Stimulated activated CD4-positive, alpha-beta T cell treated with anti-CD3 and anti-CD28 coated beads, Interleukin-4, amount 100 ng/mL, for 1 hour (primary cell): ENCODE data around the gene PAIP1.
"Not testable (repeated sequence)": the region's sequence is repeated elsewhere in the genome, so short reads cannot be mapped to it uniquely, and the experiment has no call there.

Experiments
- DNase-seq: peaks from one replicate; pipeline ENCODE4 v3.0.0-alpha.2; 2020

The PAIP1 gene

GRCh38 chr5:43556857-43557542 is at the start of gene PAIP1:
TSS of gene PAIP1 (minus strand) at chr5:43557077. CDS start at chr5:43556846, 231 bp downstream.
- DNase-seq, result peak; percentile 80

- no peak for DNase-seq
Measured at GRCh38 chr5:43606351-43606750, 49.5 kb upstream of the PAIP1 start.

GRCh38 chr5:43604699-43605098 is 47.8 kb upstream of the PAIP1 start:
- DNase-seq, result no peak

- peak; percentile 62 for DNase-seq
Measured at GRCh38 chr5:43603344-43604217, 46.7 kb upstream of the PAIP1 start.

- peak; percentile 78 for DNase-seq
Measured at GRCh38 chr5:43602461-43603343, 45.8 kb upstream of the PAIP1 start, which contains the start of gene NNT. TSS of gene NNT (plus strand) at chr5:43603180. CDS start at chr5:43609196, 6,016 bp downstream.

- no peak for DNase-seq
Measured at GRCh38 chr5:43601454-43602260, 44.8 kb upstream of the PAIP1 start.

- DNase-seq, result not testable (repeated sequence)
Measured at GRCh38 chr5:43598927-43599326, 42.0 kb upstream of the PAIP1 start.

GRCh38 chr5:43592363-43592762 is 35.5 kb upstream of the PAIP1 start:
- no peak for DNase-seq

GRCh38 chr5:43590700-43591099 is 33.8 kb upstream of the PAIP1 start:
- no peak for DNase-seq

GRCh38 chr5:43589310-43589709 is 32.4 kb upstream of the PAIP1 start:
- DNase-seq, result no peak

- no peak for DNase-seq
Measured at GRCh38 chr5:43588842-43589241, 32.0 kb upstream of the PAIP1 start.

GRCh38 chr5:43584166-43584699 is 27.4 kb upstream of the PAIP1 start:
- no peak for DNase-seq

GRCh38 chr5:43583724-43584123 is 26.8 kb upstream of the PAIP1 start:
- DNase-seq, result no peak

- no peak for DNase-seq
Measured at GRCh38 chr5:43582082-43583005, 25.5 kb upstream of the PAIP1 start.

GRCh38 chr5:43581398-43581797 is 24.5 kb upstream of the PAIP1 start:
- DNase-seq, result no peak

- DNase-seq, result not testable (repeated sequence)
Measured at GRCh38 chr5:43580402-43581210, 23.7 kb upstream of the PAIP1 start.

GRCh38 chr5:43573058-43573457 is 16.2 kb upstream of the PAIP1 start:
- no peak for DNase-seq

- DNase-seq, result no peak
Measured at GRCh38 chr5:43572357-43572756, 15.5 kb upstream of the PAIP1 start.

GRCh38 chr5:43571237-43571636 is 14.4 kb upstream of the PAIP1 start:
- no peak for DNase-seq
